SK-N-MC (cell line): ENCODE measurements around the gene PCBP3.

ENCODE experiments used
- DNase-seq: peaks from one replicate; pipeline ENCODE4 v3.0.0-alpha.2; 2011; ENCODE audit warnings: low read depth, low spot score
- H3K27ac ChIP-seq: fragments of 200-600 bp; sonication (generic); 2 replicates; pipeline ENCODE4 v1.5.1; 2016; ENCODE audit warnings: mixed run types
- H3K36me3 ChIP-seq: fragments of 200-600 bp; sonication (generic); 2 replicates; pipeline ENCODE4 v1.6.1; 2017; ENCODE audit warnings: antibody characterized with exemption, low read length, mixed read lengths; ENCODE audit not compliant: insufficient read depth
- H3K4me3 ChIP-seq: fragments of 200-600 bp; sonication (generic); 2 replicates; pipeline ENCODE4 v1.5.1; 2016
- H3K9ac ChIP-seq: fragments of 200-600 bp; sonication (generic); 2 replicates; pipeline ENCODE4 v1.8.0; 2017; ENCODE audit warnings: mixed run types, mixed read lengths; ENCODE audit not compliant: insufficient read length
- H3K9me3 ChIP-seq: fragments of 200-600 bp; sonication (generic); 2 replicates; pipeline ENCODE4 v1.6.1; 2017; ENCODE audit warnings: low read depth, mild to moderate bottlenecking, antibody characterized with exemption, low read length, moderate library complexity, mixed read lengths
- EZH2 ChIP-seq: fragments of 200-600 bp; sonication (generic); IDR thresholded peaks from one replicate; pipeline ENCODE4 v1.6.1; 2017; ENCODE audit warnings: antibody characterized with exemption
- FOXP2 ChIP-seq: optimal IDR thresholded peaks from 2 replicates; pipeline ENCODE3; 2011; ENCODE audit warnings: mild to moderate bottlenecking, moderate library complexity; ENCODE audit not compliant: insufficient read depth; ENCODE audit errors: extremely low read length, control extremely low read depth
- POLR2AphosphoS5 ChIP-seq: IDR thresholded peaks from 2 replicates; pipeline ENCODE4 v1.6.1; 2012; ENCODE audit warnings: mild to moderate bottlenecking, low read depth, low read length, borderline replicate concordance

Gene PCBP3

GRCh38 chr21:45941717-45942546, 298.4 kb downstream of the PCBP3 start:
- no peak overlapping the region for H3K4me3 ChIP-seq
- H3K36me3 ChIP-seq: no peaks in the 10 kb centered on the region
- no peak overlapping the region for H3K27ac ChIP-seq
- DNase-seq: no peak
- no peak overlapping the region for H3K9ac ChIP-seq
- TF ChIP-seq FOXP2 (no peak), EZH2 (no peak), POLR2AphosphoS5 (no peak)
- no peaks in the 10 kb centered on the region for H3K9me3 ChIP-seq

GRCh38 chr21:45942755-45943629, 299.5 kb downstream of the PCBP3 start:
- Histone ChIP-seq H3K27ac (no peak overlapping the region), H3K9ac (no peak overlapping the region), H3K36me3 (no peaks in the 10 kb centered on the region), H3K4me3 (no peak overlapping the region), H3K9me3 (no peaks in the 10 kb centered on the region)
- DNase-seq: no peak
- no peak for TF ChIP-seq EZH2
- no peak for TF ChIP-seq FOXP2

GRCh38 chr21:45943630-45944540, 300.4 kb downstream of the PCBP3 start:
- Histone ChIP-seq H3K9me3 (no peaks in the 10 kb centered on the region), H3K4me3 (no peak overlapping the region), H3K9ac (no peak overlapping the region), H3K27ac (no peak overlapping the region), H3K36me3 (no peaks in the 10 kb centered on the region)
- TF ChIP-seq POLR2AphosphoS5: no peak
- TF ChIP-seq EZH2: no peak
- no peak for TF ChIP-seq FOXP2
- no peak for DNase-seq

GRCh38 chr21:45944601-45945000, 301.1 kb downstream of the PCBP3 start:
- DNase-seq: no peak
- no peaks in the 10 kb centered on the region for H3K36me3 ChIP-seq
- no peak overlapping the region for H3K27ac ChIP-seq
- TF ChIP-seq FOXP2 (no peak), POLR2AphosphoS5 (no peak), EZH2 (no peak)
- no peak overlapping the region for H3K9ac ChIP-seq
- no peak overlapping the region for H3K4me3 ChIP-seq
- no peaks in the 10 kb centered on the region for H3K9me3 ChIP-seq

- TF ChIP-seq FOXP2 (no peak), POLR2AphosphoS5 (no peak), EZH2 (no peak)
- Histone ChIP-seq H3K27ac (no peak overlapping the region), H3K9ac (no peak overlapping the region), H3K36me3 (no peaks in the 10 kb centered on the region), H3K4me3 (no peak overlapping the region), H3K9me3 (no peaks in the 10 kb centered on the region)
- DNase-seq: no peak
Measured at GRCh38 chr21:45945066-45945867, 301.7 kb downstream of the PCBP3 start.

- no peaks in the 10 kb centered on the region for H3K9me3 ChIP-seq
Measured at GRCh38 chr21:45945868-45946210, 302.3 kb downstream of the PCBP3 start.

GRCh38 chr21:45947296-45947695, 303.8 kb downstream of the PCBP3 start:
- no peak overlapping the region for H3K9ac ChIP-seq
- no peak for DNase-seq
- no peaks in the 10 kb centered on the region for H3K9me3 ChIP-seq
- TF ChIP-seq FOXP2 (no peak), EZH2 (no peak), POLR2AphosphoS5 (no peak)
- no peak overlapping the region for H3K27ac ChIP-seq
- no peak overlapping the region for H3K4me3 ChIP-seq
- H3K36me3 ChIP-seq: no peaks in the 10 kb centered on the region

More at GRCh38 chr21:45945868-45946210, 302.3 kb downstream of the PCBP3 start:
- no peak overlapping the region for H3K4me3 ChIP-seq
- no peak overlapping the region for H3K27ac ChIP-seq
- TF ChIP-seq POLR2AphosphoS5 (no peak), EZH2 (no peak), FOXP2 (no peak)
- H3K36me3 ChIP-seq: no peaks in the 10 kb centered on the region
- H3K9ac ChIP-seq: no peak overlapping the region
- DNase-seq: no peak
